ENCODE data around the gene CTNND1. TPM values are rescaled to one million over a fixed set of nuclear protein-coding genes. Genes with fewer than 3 reads are reported as not detected.

Gene CTNND1
- total and polyA plus RNA-seq, 2 of the 8 experiments (the other 6 are each of a cell fraction or from before 2014, with no cell fraction given), result 91.9 to 164 TPM

Small RNA genes lying within 50 kb of the gene (small RNA-seq; reads per million reads assigned to genes)
- not detected for gene AP001931.1 (ENCODE audit: insufficient read depth)
- not detected for gene TMX2-CTNND1 (ENCODE audit: insufficient read depth)

Other genes with a start within 250 kb of the CTNND1 start
- 30.1 and 34.5 TPM in 2 replicates for gene SLC43A1, start 246.1 kb upstream of the CTNND1 start, total RNA-seq (2021; fragmentation: NEBNext Ultra II Directional; extraction: Animal tissue kit (Norgen Biotek cat#: 25700))
- 58.0 and 79.5 TPM in 2 replicates for gene SLC43A1, start 246.1 kb upstream of the CTNND1 start, polyA plus RNA-seq (2011; rRNA removed)
- 109 and 117 TPM in 2 replicates for gene TIMM10, start 231.0 kb upstream of the CTNND1 start, total RNA-seq (2021; fragmentation: NEBNext Ultra II Directional; extraction: Animal tissue kit (Norgen Biotek cat#: 25700))
- gene TIMM10, start 231.0 kb upstream of the CTNND1 start, polyA plus RNA-seq (2011; rRNA removed), result 208 and 227 TPM in 2 replicates
- gene SMTNL1, start 224.2 kb upstream of the CTNND1 start, total RNA-seq (2021; fragmentation: NEBNext Ultra II Directional; extraction: Animal tissue kit (Norgen Biotek cat#: 25700)), result not detected in 2 replicates
- 0.13 and 0.18 TPM in 2 replicates for gene SMTNL1, start 224.2 kb upstream of the CTNND1 start, polyA plus RNA-seq (2011; rRNA removed)
- 67.8 and 68.1 TPM in 2 replicates for gene UBE2L6, start 194.1 kb upstream of the CTNND1 start, total RNA-seq (2021; fragmentation: NEBNext Ultra II Directional; extraction: Animal tissue kit (Norgen Biotek cat#: 25700))
- 89.2 and 94.8 TPM in 2 replicates for gene UBE2L6, start 194.1 kb upstream of the CTNND1 start, polyA plus RNA-seq (2011; rRNA removed)
- gene SERPING1, start 164.1 kb upstream of the CTNND1 start, total RNA-seq (2021; fragmentation: NEBNext Ultra II Directional; extraction: Animal tissue kit (Norgen Biotek cat#: 25700)), result 50.9 and 57.3 TPM in 2 replicates
- 54.8 and 78.8 TPM in 2 replicates for gene SERPING1, start 164.1 kb upstream of the CTNND1 start, polyA plus RNA-seq (2011; rRNA removed)
- gene YPEL4, start 111.9 kb upstream of the CTNND1 start, total RNA-seq (2021; fragmentation: NEBNext Ultra II Directional; extraction: Animal tissue kit (Norgen Biotek cat#: 25700)), result 0.13 TPM in 1 of 2 replicates, not detected in the other
- 0.09 and 0.38 TPM in 2 replicates for gene YPEL4, start 111.9 kb upstream of the CTNND1 start, polyA plus RNA-seq (2011; rRNA removed)
- gene CLP1, start 104.0 kb upstream of the CTNND1 start, total RNA-seq (2021; fragmentation: NEBNext Ultra II Directional; extraction: Animal tissue kit (Norgen Biotek cat#: 25700)), result 29.3 and 29.9 TPM in 2 replicates
- gene CLP1, start 104.0 kb upstream of the CTNND1 start, polyA plus RNA-seq (2011; rRNA removed), result 25.6 and 29.4 TPM in 2 replicates
- 54.8 and 56.3 TPM in 2 replicates for gene ZDHHC5, start 93.7 kb upstream of the CTNND1 start, total RNA-seq (2021; fragmentation: NEBNext Ultra II Directional; extraction: Animal tissue kit (Norgen Biotek cat#: 25700))
- gene ZDHHC5, start 93.7 kb upstream of the CTNND1 start, polyA plus RNA-seq (2011; rRNA removed), result 36.1 and 40.0 TPM in 2 replicates
- gene MED19, start 49.6 kb upstream of the CTNND1 start, total RNA-seq (2021; fragmentation: NEBNext Ultra II Directional; extraction: Animal tissue kit (Norgen Biotek cat#: 25700)), result 19.4 and 20.5 TPM in 2 replicates
- gene MED19, start 49.6 kb upstream of the CTNND1 start, polyA plus RNA-seq (2011; rRNA removed), result 35.4 and 49.3 TPM in 2 replicates
- gene TMX2, start 49.2 kb upstream of the CTNND1 start, total RNA-seq (2021; fragmentation: NEBNext Ultra II Directional; extraction: Animal tissue kit (Norgen Biotek cat#: 25700)), result 100.0 and 104 TPM in 2 replicates
- gene TMX2, start 49.2 kb upstream of the CTNND1 start, polyA plus RNA-seq (2011; rRNA removed), result 65.3 and 70.4 TPM in 2 replicates
- gene SELENOH, start 20.3 kb upstream of the CTNND1 start, total RNA-seq (2021; fragmentation: NEBNext Ultra II Directional; extraction: Animal tissue kit (Norgen Biotek cat#: 25700)), result 242 and 243 TPM in 2 replicates
- gene SELENOH, start 20.3 kb upstream of the CTNND1 start, polyA plus RNA-seq (2011; rRNA removed), result 264 and 326 TPM in 2 replicates
- gene BTBD18, start 10.0 kb upstream of the CTNND1 start, total RNA-seq (2021; fragmentation: NEBNext Ultra II Directional; extraction: Animal tissue kit (Norgen Biotek cat#: 25700)), result not detected in 2 replicates
- 0.03 TPM in 2 replicates for gene BTBD18, start 10.0 kb upstream of the CTNND1 start, polyA plus RNA-seq (2011; rRNA removed)